NCI-H510A treated with DMSO at 0.1 percent for 48 hours (cell line): ENCODE results near the gene ATP6V0C.
"Not testable (repeated sequence)": the region's sequence is repeated elsewhere in the genome, so short reads cannot be mapped to it uniquely, and the experiment has no call there.

Experiments used
- DNase-seq: peaks from one replicate; lab custom pipeline; 2025; lab: John Stamatoyannopoulos, UW

ATP6V0C gene

DNA sequence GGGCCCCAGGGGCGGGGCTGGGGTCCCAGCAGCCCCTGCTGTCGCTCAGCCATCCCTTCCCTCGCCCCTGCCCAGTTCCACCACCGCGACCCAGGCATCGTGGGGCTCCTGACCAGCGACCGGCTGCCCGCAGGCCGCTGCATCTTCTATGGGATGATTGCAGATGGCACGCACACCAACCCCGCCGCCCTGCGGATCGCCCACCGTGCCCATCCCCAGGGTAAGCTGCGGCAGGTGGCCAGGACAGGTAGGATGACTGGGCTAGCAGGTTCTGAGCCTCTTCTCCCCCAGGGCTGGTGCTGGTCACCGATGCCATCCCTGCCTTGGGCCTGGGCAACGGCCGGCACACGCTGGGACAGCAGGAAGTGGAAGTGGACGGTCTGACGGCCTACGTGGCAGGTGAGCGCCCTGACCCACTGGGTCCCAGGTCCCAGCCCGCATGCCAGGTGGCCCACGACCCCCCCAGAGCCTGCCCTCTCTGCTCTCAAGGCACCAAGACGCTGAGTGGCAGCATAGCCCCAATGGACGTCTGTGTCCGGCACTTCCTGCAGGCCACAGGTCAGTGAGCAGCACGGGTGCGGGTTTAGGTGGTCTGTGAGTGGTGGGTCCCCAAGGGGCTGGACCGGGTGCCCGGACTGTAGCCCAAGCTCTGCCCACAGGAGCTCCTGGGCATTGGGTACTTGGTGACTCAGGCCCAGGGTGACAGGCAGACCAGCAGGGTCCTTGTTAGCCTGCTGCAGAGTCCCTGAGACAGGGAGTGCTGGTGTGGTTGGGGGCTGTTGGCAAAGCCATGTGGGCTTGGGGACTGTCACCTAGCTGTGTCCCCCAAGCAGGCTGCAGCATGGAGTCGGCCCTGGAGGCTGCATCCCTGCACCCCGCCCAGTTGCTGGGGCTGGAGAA is 14.7 kb downstream of the ATP6V0C start:
- no peak for DNase-seq

DNA sequence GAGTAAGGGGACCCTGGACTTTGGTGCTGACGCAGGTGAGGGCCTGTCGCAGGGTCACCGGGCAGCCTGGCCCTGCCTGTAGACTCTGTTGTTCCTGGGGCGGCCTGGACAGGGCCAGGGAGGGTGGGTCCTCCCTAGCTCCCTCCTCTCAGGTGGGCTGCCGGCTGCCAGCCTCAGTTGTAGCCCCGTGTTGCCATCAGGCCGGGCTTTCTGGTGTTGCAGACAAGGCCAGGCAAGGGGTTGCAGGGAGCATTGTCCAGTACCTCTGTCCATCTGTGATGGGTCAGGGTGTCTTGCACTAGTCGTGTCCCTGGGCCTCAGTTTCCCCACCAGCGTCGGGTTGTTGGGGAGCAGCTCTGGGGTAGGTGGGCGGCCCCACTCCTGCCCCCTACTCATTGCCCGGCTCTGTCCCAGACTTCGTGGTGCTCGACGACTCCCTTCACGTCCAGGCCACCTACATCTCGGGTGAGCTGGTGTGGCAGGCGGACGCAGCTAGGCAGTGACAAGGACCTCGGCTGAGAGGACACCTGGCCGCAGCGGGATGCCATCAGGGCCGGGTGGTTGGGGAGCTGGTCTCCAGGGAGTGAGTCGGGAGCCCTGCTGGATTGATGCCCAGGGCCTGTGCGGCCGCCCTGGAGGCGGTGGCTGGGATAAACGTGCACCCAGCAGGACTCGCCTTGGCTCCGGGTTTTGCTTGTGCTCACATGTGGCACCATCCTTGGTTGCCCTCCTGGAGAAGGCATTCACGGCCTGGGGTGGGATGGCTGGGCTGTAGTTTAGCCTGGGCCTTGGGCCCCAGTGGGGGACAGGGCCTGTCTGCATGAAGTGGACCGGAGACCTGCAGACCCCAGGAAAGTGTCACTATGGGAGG is 15.5 kb downstream of the ATP6V0C start:
- DNase-seq, result no peak

DNA sequence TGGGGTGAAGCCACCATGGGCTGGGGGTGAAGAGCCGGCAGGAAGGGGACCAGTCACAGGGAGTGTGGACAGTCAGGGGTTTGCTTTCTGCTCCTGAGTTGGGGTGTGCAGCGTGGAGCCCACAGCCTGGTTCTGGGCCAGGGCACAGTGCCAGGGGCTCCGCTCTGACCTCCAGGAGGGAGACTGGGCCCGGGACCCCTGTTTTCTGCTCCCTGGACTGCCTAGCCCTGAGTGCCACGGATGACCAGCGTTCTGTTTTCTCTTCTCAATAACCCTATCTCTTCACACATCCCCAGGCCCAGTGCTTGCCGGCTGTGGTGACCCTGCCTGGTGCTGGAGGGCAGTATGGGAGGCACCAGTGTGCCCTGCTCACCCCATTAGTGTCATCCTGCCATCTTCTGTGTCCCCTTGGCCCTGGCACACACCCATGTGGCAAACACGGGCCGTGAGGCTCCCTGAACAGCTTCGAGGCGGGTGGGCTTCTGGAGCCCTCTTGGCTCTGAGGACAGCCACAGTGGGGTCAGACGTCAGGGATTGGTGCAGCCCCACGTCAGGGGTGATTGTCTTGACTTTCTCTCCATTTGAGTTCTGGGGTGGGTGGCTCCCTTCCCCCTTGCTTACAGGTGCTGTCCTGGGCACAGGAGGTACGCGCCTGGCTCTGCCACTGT is 16.3 kb downstream of the ATP6V0C start:
- DNase-seq, result no peak

DNA sequence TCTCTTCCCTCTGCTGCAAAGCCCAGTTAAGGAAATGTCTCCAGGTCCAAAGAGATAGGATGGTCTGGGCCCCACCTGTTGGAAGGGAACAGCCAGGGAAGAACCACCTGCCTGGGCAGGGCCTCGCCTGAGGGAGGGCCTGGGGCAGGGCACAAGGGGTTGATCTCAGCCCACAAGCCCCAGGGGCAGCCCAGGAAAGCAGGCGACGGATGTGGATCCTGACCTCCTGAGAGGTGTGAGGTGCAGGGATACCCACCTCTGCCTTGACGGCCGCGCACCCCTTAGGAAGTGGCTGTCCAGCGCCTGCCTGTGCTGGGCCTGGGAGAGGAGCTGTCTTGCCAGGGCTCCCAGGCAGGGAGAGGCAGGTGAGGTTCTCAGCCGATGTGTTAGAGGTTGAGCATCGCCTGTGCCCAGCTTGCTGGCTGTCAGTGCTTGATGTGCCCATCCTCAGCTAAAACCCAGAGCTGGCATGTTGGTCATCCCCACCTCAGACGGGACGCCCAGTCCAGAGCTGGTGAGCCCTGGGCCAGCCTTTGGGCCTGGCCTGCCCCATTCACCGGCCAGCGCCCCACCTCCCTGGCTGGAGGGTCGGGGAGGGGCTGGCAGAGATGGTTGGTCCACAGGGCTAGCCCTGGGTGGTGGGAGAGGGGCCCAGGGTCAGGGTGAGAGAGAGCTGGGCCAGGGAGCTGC is 17.0 kb downstream of the ATP6V0C start:
- no peak for DNase-seq

DNA sequence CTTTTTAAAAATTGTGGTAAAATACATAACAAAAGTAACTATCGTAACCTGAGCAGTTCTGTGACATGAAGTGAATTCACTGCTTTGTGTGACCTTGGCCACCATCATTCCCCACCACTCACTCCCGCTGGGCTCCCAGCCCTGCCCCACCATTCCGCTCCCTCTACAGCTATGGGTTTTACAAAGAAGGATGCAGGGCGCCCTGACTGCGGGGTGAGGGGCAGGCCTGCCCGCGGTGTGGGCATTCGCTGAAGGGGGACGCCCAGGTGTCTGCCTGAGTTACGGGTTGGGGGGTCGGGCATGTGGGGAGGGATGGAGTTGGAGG is 17.6 kb downstream of the ATP6V0C start, which contains the start of gene CEMP1:
TSS of gene CEMP1 (minus strand) at position 38 of the 325 bp plus-strand sequence. CDS start 335 bp downstream, outside the sequence.
- no peak for DNase-seq

DNA sequence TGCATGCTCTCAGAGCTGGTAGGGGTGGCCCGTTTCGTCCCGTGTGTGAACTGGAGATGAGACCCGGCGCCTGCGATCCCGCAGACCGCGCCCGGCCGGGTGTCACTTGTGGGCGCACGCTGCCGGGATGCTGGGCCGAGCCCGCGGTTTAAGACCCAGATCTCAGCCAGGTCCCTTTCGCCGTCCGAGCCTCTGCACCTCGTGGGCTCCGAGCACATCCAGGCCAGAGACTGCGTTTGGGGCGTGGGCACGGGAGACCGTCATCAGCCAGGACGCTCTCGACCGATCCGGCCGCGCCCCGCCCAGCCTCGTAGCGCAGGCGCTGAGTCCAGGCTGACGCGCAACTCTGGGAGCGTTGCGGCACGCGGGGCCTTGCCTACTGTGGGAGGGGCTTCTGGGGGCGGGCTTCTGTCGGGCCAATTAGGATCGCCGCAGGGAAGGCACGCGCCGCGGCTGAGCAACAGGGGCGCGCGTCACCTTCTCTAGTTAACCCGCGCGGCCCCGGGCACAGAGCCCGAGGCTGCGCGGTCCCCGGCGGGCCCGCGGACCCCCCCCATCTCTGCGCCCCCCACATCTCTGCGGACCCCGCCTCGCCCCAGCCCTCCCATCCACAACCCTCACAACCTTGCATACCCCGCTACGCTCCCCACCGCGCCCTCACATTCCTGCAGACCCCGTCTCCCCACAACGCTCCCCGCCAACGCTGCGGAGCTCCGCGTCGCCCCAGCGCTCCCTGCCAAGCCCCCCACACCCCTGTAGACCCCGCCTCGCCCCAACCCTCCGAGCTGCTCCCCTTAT is 18.1 kb downstream of the ATP6V0C start:
- DNase-seq, result peak; percentile 76

- DNase-seq, result peak; percentile 41
These were observed 18.9 kb downstream of the ATP6V0C start for GRCh38 chr16:2532494-2533141.

DNA sequence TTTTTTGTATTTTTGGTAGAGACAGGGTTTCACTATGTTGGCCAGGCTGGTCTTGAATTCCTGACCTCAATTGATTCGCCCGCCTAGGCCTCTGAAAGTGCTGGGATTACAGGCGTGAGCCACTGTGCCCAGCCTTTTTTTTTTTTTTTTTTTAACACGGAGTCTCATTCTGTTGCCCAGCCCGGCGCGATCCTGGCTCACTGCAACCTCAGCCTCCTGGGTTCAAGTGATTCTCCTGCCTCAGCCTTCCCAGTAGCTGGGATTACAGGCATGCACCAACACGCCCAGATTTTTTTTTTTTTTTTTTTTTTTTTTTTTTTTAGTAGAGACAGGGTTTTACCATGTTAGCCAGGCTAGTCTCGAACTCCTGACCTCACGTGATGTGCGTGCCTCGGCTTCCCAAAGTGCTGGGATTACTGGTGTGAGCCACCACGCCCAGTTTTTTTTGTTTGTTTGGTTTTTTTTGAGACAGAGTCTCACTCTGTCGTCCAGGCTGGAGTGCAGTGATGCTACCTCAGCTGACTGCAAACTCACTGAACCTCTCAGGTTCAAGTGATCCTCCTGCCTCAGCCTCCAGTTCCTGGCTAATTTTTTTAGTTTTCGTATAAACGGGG is 19.5 kb downstream of the ATP6V0C start:
- not testable (repeated sequence) for DNase-seq

- DNase-seq, result no peak
These were observed 20.2 kb downstream of the ATP6V0C start for GRCh38 chr16:2533912-2534311.

- not testable (repeated sequence) for DNase-seq
These were observed 20.6 kb downstream of the ATP6V0C start for GRCh38 chr16:2534335-2534734.

DNA sequence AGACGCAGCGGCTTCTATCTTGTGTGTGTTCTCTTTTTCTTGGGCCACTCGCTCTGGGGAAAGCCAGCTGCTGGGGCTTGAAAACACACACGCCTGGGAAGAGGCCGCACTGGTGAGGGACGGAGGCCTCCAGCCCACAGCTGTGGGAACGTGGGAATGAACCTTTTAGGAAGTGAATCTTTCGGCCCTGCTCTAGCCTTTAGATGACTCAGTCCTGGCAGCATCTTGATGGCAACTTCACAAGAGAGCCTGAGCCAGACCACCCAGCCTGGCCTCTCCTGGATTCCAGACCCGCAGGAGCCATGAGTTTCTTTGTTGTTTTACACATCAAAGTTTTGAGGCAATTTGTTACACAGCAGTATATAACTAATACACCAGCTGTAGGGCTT is 21.9 kb downstream of the ATP6V0C start:
- no peak for DNase-seq

- DNase-seq, result peak; percentile 64
These were observed 24.0 kb downstream of the ATP6V0C start, which contains the start of gene PDPK1 for GRCh38 chr16:2537451-2538379. TSS of gene PDPK1 (plus strand) at chr16:2538021. CDS start at chr16:2538113, 92 bp downstream.

DNA sequence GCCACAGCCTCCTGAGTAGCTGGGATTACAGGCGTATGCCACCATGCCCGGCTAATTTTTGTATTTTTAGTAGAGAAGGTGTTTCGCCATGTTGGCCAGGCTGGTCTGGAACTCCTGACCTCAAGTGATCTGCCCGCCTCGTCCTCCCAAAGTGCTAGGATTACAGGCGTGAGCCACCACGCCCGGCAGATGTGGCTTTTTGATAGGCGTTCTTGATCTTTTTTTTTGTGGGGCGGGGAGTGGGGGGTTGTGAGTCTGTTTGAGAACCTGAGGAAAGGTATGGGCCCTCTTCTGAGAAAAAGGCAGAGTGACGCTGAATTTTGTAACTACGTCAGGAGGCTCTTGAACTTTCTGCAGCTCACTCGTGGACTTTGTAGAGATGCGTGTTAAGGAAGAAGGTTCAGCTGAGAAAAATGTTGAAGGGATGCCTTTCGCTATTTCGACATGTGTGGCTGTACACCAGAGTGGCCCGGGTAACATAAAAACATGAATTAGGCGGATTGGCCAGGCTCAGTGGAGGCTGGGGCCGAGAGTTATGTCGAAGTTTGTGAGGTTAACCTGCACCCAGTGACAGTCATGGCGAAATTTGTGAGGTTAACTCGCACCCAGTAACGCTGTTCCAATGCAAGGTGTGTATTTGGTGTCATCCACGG is 25.6 kb downstream of the ATP6V0C start:
- DNase-seq, result not testable (repeated sequence)

DNA sequence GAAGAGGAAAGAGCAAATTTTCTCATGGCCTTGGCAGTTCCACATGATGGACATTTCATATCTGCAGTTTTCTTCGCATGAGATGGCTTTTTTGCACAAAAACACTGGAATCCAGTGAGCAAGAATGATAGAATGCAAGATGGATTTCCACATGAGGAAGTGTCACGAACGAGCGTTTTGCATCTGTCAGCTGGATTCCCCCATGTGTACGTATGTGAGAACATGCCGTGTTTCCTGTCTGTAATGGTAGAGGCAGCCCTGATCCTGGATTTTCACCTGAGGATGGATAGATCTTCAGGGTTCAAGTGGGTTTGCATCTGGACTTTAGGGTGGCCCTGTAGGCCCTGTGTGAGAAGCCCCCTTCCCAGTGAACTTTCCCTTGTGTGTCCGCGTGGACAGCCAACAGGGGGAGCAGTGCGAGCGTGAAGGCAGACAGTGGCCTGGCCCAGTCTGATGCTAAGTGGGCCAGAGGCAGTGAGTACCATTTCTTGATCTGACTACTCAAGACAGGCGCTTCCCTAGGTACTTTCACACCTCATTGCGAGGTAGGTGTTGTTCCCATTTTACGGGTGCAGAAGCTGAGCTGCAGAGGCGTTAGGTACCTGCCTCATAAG is 26.2 kb downstream of the ATP6V0C start:
- DNase-seq, result not testable (repeated sequence)

DNA sequence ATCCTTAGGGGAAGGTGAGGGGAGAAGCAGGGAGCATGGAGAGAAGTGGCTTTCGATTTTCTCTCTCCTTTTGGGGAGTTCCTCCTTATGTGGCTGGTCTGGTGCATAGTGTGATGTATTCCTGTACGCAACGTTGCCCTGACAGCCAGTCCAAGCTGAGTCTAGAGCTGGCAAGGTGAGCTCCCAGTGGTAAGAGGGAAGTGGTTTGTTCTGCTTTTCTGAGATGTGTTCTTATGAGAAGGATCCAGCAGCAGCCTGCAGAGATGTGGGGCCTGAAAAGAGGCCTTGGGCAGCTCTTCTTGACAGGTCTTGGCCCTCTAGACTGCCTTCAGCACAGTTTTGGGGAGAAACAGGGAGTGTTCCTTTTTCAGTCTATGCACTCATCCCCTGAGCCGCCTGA is 27.2 kb downstream of the ATP6V0C start:
- not testable (repeated sequence) for DNase-seq

DNA sequence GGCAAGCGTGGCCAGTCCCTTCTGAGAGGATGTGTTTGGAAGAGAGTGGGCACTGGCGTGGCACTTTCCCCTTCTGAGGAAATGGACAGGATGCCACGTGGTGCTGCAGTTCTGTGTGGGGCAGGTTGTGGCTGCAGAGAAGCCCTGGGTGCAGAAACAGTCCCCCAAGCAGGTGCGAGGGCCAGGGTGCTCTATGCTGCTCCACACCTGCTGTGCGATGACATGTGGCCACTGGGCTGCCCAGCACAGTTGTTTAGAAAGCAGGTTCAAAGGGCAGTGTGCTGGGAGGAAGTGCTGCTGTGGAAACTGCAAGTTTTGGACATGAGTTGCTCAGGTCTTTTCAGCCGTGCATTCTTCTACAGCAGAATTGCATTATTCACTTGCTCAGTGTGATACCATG is 27.7 kb downstream of the ATP6V0C start:
- not testable (repeated sequence) for DNase-seq

DNA sequence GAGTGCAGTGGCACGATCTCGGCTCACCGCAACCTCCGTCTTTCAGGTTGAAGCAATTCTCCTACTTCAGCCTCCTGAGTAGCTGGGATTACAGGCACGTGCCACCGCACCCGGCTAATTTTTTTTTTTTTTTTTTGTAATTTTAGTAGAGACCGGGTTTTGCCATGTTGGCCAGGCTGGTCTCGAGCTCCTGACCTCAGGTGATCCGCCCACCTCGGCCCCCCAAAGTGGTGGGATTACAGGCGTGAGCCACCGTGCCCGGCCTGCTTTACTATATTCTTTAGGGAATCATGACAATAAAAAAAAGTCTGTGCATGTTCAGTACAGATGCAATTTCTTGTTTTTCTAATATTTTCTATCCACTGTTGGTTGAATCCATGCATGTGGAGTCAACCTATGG is 30.0 kb downstream of the ATP6V0C start:
- not testable (repeated sequence) for DNase-seq
